Endothelial cell of umbilical vein (primary cell): ENCODE data around the gene RPP38.

Experiments used
- EZH2 ChIP-seq: IDR thresholded peaks from 2 replicates; pipeline ENCODE4 v1.6.1; 2012; ENCODE audit warnings: borderline replicate concordance, low read depth, mild to moderate bottlenecking, moderate library complexity, low read length, inconsistent platforms; ENCODE audit not compliant: severe bottlenecking
- FOS ChIP-seq: IDR thresholded peaks from 2 replicates; pipeline ENCODE4 v1.6.1; 2011; ENCODE audit warnings: mild to moderate bottlenecking, low read length, moderate library complexity, borderline replicate concordance; ENCODE audit not compliant: insufficient read depth
- POLR2A ChIP-seq: IDR thresholded peaks from 2 replicates; pipeline ENCODE4 v1.6.1; 2012; ENCODE audit warnings: low read depth, mild to moderate bottlenecking, control low read depth, low read length
- POLR2AphosphoS5 ChIP-seq: IDR thresholded peaks from 2 replicates; pipeline ENCODE4 v1.6.1; 2012; ENCODE audit warnings: low read depth, mild to moderate bottlenecking, control low read depth, low read length, moderate library complexity; ENCODE audit not compliant: insufficient read depth
- TF ChIP-seq, protein P1 (sequence below), 2 donors: IDR thresholded peaks; 1 replicate in 1 of 2; 2 replicates in 1 of 2; pipeline ENCODE4 v1.5.1; 2011; ENCODE audit warnings: low read length in 2 of 2, mild to moderate bottlenecking in 2 of 2, moderate library complexity in 2 of 2, control low read depth in 1 of 2, inconsistent platforms in 1 of 2, low read depth in 1 of 2; ENCODE audit not compliant: insufficient read depth in 1 of 2; ENCODE audit errors: extremely low read depth in 1 of 2
- TF ChIP-seq, protein P2 (sequence below): IDR thresholded peaks from 2 replicates; pipeline ENCODE4 v1.6.1; 2011; ENCODE audit not compliant: insufficient read depth, insufficient read length

DNA sequence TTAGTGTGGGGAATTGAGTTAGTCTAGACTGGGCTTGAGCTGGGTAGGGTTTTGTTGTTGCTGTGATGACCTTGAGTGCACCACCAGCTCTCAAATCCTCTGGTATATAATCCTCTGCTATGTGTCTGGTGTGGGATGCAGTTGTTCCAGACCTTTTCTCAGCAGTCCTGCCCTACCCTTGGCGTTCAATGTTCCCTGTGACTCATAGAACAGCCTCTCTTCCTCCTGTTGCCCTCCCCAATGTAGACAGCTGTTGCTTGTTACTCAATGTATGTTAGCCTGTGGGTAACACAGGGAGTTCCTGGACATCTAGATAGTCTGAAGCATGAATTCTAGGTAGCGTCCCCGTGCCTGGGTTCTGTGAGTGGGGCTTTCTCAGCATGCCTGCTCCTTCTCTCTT is 28.4 kb upstream of the RPP38 start:
- TF ChIP-seq, protein P1, sequence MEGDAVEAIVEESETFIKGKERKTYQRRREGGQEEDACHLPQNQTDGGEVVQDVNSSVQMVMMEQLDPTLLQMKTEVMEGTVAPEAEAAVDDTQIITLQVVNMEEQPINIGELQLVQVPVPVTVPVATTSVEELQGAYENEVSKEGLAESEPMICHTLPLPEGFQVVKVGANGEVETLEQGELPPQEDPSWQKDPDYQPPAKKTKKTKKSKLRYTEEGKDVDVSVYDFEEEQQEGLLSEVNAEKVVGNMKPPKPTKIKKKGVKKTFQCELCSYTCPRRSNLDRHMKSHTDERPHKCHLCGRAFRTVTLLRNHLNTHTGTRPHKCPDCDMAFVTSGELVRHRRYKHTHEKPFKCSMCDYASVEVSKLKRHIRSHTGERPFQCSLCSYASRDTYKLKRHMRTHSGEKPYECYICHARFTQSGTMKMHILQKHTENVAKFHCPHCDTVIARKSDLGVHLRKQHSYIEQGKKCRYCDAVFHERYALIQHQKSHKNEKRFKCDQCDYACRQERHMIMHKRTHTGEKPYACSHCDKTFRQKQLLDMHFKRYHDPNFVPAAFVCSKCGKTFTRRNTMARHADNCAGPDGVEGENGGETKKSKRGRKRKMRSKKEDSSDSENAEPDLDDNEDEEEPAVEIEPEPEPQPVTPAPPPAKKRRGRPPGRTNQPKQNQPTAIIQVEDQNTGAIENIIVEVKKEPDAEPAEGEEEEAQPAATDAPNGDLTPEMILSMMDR (IDR thresholded peaks at IDR 0.05; ENCODE audit: extremely low read depth in 1 of 2, insufficient read depth in 1 of 2, low read depth in 1 of 2, low read length in 2 of 2), result no peak
- TF ChIP-seq POLR2A, result no peak
- TF ChIP-seq, protein P2, sequence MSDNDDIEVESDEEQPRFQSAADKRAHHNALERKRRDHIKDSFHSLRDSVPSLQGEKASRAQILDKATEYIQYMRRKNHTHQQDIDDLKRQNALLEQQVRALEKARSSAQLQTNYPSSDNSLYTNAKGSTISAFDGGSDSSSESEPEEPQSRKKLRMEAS, result no peak
- no peak for TF ChIP-seq FOS
- no peak for TF ChIP-seq POLR2AphosphoS5
- TF ChIP-seq EZH2, result no peak
